Activated CD4-positive, alpha-beta T cell treated with anti-CD3 and anti-CD28 coated beads, Interleukin-2, amount 10 ng/mL, durations not matched to agents 7 days and 5 days (primary cell): ENCODE measurements around the gene PEX3. TPM values are rescaled to one million over a fixed set of nuclear protein-coding genes. Genes with fewer than 3 reads are reported as not detected.
A peak's percentile ranks its signal among the peaks of the same experiment; 100 is the strongest.
"Not testable (repeated sequence)": the region's sequence is repeated elsewhere in the genome, so short reads cannot be mapped to it uniquely, and the experiment has no call there.

Experiments used
- CTCF ChIA-PET: fragments of 350-600 bp; sonication (Branson Sonifier 250); formaldehyde crosslinking; loops from one replicate; lab custom pipeline; 2021; ENCODE audit warnings: antibody characterized with exemption; lab: Charles Lee
- POLR2A ChIA-PET: fragments of 350-600 bp; sonication (Branson Sonifier 250); formaldehyde crosslinking; loops from one replicate; lab custom pipeline; 2021; ENCODE audit warnings: antibody characterized with exemption; lab: Charles Lee
- DNase-seq: peaks from one replicate; pipeline ENCODE4 v3.0.0-alpha.2; 2020
- H3K27ac Mint-ChIP-seq: one replicate; pipeline ENCODE4 v1.8.0; 2021; ENCODE audit warnings: mild to moderate bottlenecking, moderate library complexity, mixed read lengths
- H3K27me3 Mint-ChIP-seq: one replicate; pipeline ENCODE4 v1.8.0; 2021; ENCODE audit warnings: mixed read lengths
- H3K36me3 Mint-ChIP-seq: one replicate; pipeline ENCODE4 v1.8.0; 2021; ENCODE audit warnings: low read depth, mixed read lengths
- H3K4me1 Mint-ChIP-seq: one replicate; pipeline ENCODE4 v1.8.0; 2021; ENCODE audit warnings: mixed read lengths
- H3K4me3 Mint-ChIP-seq: one replicate; pipeline ENCODE4 v1.8.0; 2021; ENCODE audit warnings: mild to moderate bottlenecking, moderate library complexity, mixed read lengths
- H3K9me3 Mint-ChIP-seq: one replicate; pipeline ENCODE4 v1.8.0; 2021; ENCODE audit warnings: mixed read lengths
- total RNA-seq, 2 experiments: library from RNA; stranded (reverse); gene quantifications; one replicate each; pipeline ENCODE4 v1.2.3, GENCODE V29; 2021

The PEX3 gene
- total RNA-seq, 2 experiments from 2014 or later = 16.9 to 20.5 TPM

- ChIA-PET CTCF (interaction anchor here (1.0 to 2.1 kb wide), 2 partner anchors 10 to 16 kb away, joined by 3 to 6 read pairs; no protein-coding TSS in a partner anchor), POLR2A (no interaction called here)
- Mint-ChIP-seq H3K9me3 (peaks cover 3% of the 10 kb centered on the region), H3K4me3 (no peak overlapping the region), H3K27ac (no peak overlapping the region), H3K36me3 (peaks cover 18% of the 10 kb centered on the region), H3K27me3 (no peaks in the 10 kb centered on the region), H3K4me1 (peaks cover 16% of the 10 kb centered on the region)
- DNase-seq = no peak
Observed at GRCh38 chr6:143496974-143497373, 46.4 kb downstream of the PEX3 start.

GRCh38 chr6:143498428-143498827 is 47.8 kb downstream of the PEX3 start:
- H3K4me3 Mint-ChIP-seq = no peak overlapping the region
- CTCF ChIA-PET = interaction anchor here (1.0 kb wide), 1 partner anchor 8 kb away, joined by 3 read pairs; no protein-coding TSS in a partner anchor
- no peaks in the 10 kb centered on the region for H3K27me3 Mint-ChIP-seq
- H3K4me1 Mint-ChIP-seq = peaks cover 16% of the 10 kb centered on the region
- POLR2A ChIA-PET = interaction anchor here (0.7 kb wide), 1 partner anchor 8 kb away, joined by 3 read pairs; no protein-coding TSS in a partner anchor
- peaks cover 3% of the 10 kb centered on the region for H3K9me3 Mint-ChIP-seq
- peak; percentile 40 for DNase-seq
- peak overlapping the region; percentile 56 for H3K27ac Mint-ChIP-seq
- peaks cover 18% of the 10 kb centered on the region for H3K36me3 Mint-ChIP-seq

GRCh38 chr6:143501851-143502250 is 51.2 kb downstream of the PEX3 start:
- Mint-ChIP-seq H3K9me3 (peaks cover 3% of the 10 kb centered on the region), H3K4me3 (no peak overlapping the region), H3K27ac (no peak overlapping the region), H3K36me3 (peaks cover 28% of the 10 kb centered on the region), H3K4me1 (peaks cover 16% of the 10 kb centered on the region), H3K27me3 (no peaks in the 10 kb centered on the region)
- ChIA-PET POLR2A (no interaction called here), CTCF (interaction anchor here (1.4 kb wide), 1 partner anchor 17 kb away, joined by 4 read pairs; no protein-coding TSS in a partner anchor)
- DNase-seq = no peak

- peaks cover 4% of the 10 kb centered on the region for H3K4me1 Mint-ChIP-seq
- H3K27ac Mint-ChIP-seq = no peak overlapping the region
- POLR2A ChIA-PET = no interaction called here
- H3K9me3 Mint-ChIP-seq = no peaks in the 10 kb centered on the region
- H3K4me3 Mint-ChIP-seq = no peak overlapping the region
- H3K36me3 Mint-ChIP-seq = peaks cover 18% of the 10 kb centered on the region
- no peak for DNase-seq
- no peaks in the 10 kb centered on the region for H3K27me3 Mint-ChIP-seq
- CTCF ChIA-PET = no interaction called here
Observed at GRCh38 chr6:143504369-143504768, 53.8 kb downstream of the PEX3 start.

GRCh38 chr6:143505111-143505510 is 54.5 kb downstream of the PEX3 start:
- DNase-seq = no peak
- H3K36me3 Mint-ChIP-seq = peaks cover 11% of the 10 kb centered on the region
- H3K9me3 Mint-ChIP-seq = no peaks in the 10 kb centered on the region
- ChIA-PET POLR2A (no interaction called here), CTCF (interaction anchor here (0.6 to 1.4 kb wide), 2 partner anchors 14 to 127 kb away, joined by 3 to 4 read pairs; no protein-coding TSS in a partner anchor)
- no peak overlapping the region for H3K27ac Mint-ChIP-seq
- no peak overlapping the region for H3K4me3 Mint-ChIP-seq
- H3K4me1 Mint-ChIP-seq = peaks cover 8% of the 10 kb centered on the region
- no peaks in the 10 kb centered on the region for H3K27me3 Mint-ChIP-seq

GRCh38 chr6:143505537-143505936 is 54.9 kb downstream of the PEX3 start:
- H3K27ac Mint-ChIP-seq = no peak overlapping the region
- no peaks in the 10 kb centered on the region for H3K9me3 Mint-ChIP-seq
- peaks cover 8% of the 10 kb centered on the region for H3K4me1 Mint-ChIP-seq
- H3K36me3 Mint-ChIP-seq = peaks cover 11% of the 10 kb centered on the region
- no peak for DNase-seq
- POLR2A ChIA-PET = no interaction called here
- CTCF ChIA-PET = interaction anchor here (0.6 to 1.4 kb wide), 3 partner anchors 11 to 32 kb away, joined by 3 to 5 read pairs (median 4); no protein-coding TSS in a partner anchor
- no peak overlapping the region for H3K4me3 Mint-ChIP-seq
- H3K27me3 Mint-ChIP-seq = no peaks in the 10 kb centered on the region

- H3K27me3 Mint-ChIP-seq = no peaks in the 10 kb centered on the region
- no peak overlapping the region for H3K4me3 Mint-ChIP-seq
- H3K9me3 Mint-ChIP-seq = no peaks in the 10 kb centered on the region
- CTCF ChIA-PET = interaction anchor here (1.2 to 1.4 kb wide), 2 partner anchors 12 to 15 kb away, joined by 3 to 4 read pairs; no protein-coding TSS in a partner anchor
- H3K36me3 Mint-ChIP-seq = peaks cover 15% of the 10 kb centered on the region
- no peak overlapping the region for H3K27ac Mint-ChIP-seq
- POLR2A ChIA-PET = no interaction called here
- no peak for DNase-seq
- peaks cover 15% of the 10 kb centered on the region for H3K4me1 Mint-ChIP-seq
Observed at GRCh38 chr6:143506199-143506598, 55.6 kb downstream of the PEX3 start.

GRCh38 chr6:143506620-143507019 is 56.0 kb downstream of the PEX3 start:
- Mint-ChIP-seq H3K9me3 (no peaks in the 10 kb centered on the region), H3K27ac (no peak overlapping the region), H3K4me3 (no peak overlapping the region), H3K4me1 (peaks cover 19% of the 10 kb centered on the region), H3K36me3 (peaks cover 15% of the 10 kb centered on the region), H3K27me3 (no peaks in the 10 kb centered on the region)
- ChIA-PET CTCF (interaction anchor here (1.2 to 1.4 kb wide), 2 partner anchors 12 to 16 kb away, joined by 3 to 4 read pairs; no protein-coding TSS in a partner anchor), POLR2A (no interaction called here)
- DNase-seq = no peak

GRCh38 chr6:143507358-143508145 is 56.9 kb downstream of the PEX3 start:
- no peak for DNase-seq

GRCh38 chr6:143510326-143510725 is 59.7 kb downstream of the PEX3 start:
- Mint-ChIP-seq H3K4me3 (peak overlapping the region; percentile 84), H3K27ac (peak overlapping the region; percentile 95), H3K4me1 (peaks cover 28% of the 10 kb centered on the region), H3K36me3 (peaks cover 19% of the 10 kb centered on the region)
- ChIA-PET CTCF (interaction anchor here (1.4 kb wide), 1 partner anchor 332 kb away, joined by 3 read pairs; the partner anchor contains the start of gene LTV1), POLR2A (interaction anchor here (1.1 kb wide), 1 partner anchor 26 kb away, joined by 4 read pairs; no protein-coding TSS in a partner anchor)
- H3K27me3 Mint-ChIP-seq, DNase-seq, H3K9me3 Mint-ChIP-seq: not testable (repeated sequence)

More at GRCh38 chr6:143507358-143508145, 56.9 kb downstream of the PEX3 start:
- H3K9me3 Mint-ChIP-seq = no peaks in the 10 kb centered on the region
- no peaks in the 10 kb centered on the region for H3K27me3 Mint-ChIP-seq
- ChIA-PET POLR2A (no interaction called here), CTCF (interaction anchor here (0.6 kb wide), 1 partner anchor 50 kb away, joined by 3 read pairs; no protein-coding TSS in a partner anchor)
- peaks cover 23% of the 10 kb centered on the region for H3K4me1 Mint-ChIP-seq
- H3K27ac Mint-ChIP-seq = no peak overlapping the region
- H3K4me3 Mint-ChIP-seq = no peak overlapping the region
- peaks cover 15% of the 10 kb centered on the region for H3K36me3 Mint-ChIP-seq

GRCh38 chr6:143510991-143511891 is 60.6 kb downstream of the PEX3 start, which contains the start of gene FUCA2:
FUCA2 (minus strand) TSS chr6:143511720; CDS start chr6:143511634, 86 bp downstream.
- H3K27me3 Mint-ChIP-seq = no peaks in the 10 kb centered on the region
- ChIA-PET CTCF (interaction anchor here (1.0 to 1.9 kb wide), 4 partner anchors 10 to 331 kb away, joined by 3 to 9 read pairs (median 3); partner anchors contain the start of gene LTV1), POLR2A (interaction anchor here (0.6 to 1.1 kb wide), 3 partner anchors 25 to 805 kb away, joined by 3 to 4 read pairs (median 4); no protein-coding TSS in a partner anchor)
- H3K9me3 Mint-ChIP-seq = no peaks in the 10 kb centered on the region
- DNase-seq = peak; percentile 69
- H3K4me1 Mint-ChIP-seq = peaks cover 30% of the 10 kb centered on the region
- peaks cover 12% of the 10 kb centered on the region for H3K36me3 Mint-ChIP-seq
- H3K4me3 Mint-ChIP-seq = peak within 1 kb of the TSS; percentile 84
- H3K27ac Mint-ChIP-seq = peak within 1 kb of the TSS; percentile 95

- H3K36me3 Mint-ChIP-seq = peaks cover 8% of the 10 kb centered on the region
- H3K4me1 Mint-ChIP-seq = peaks cover 40% of the 10 kb centered on the region
- CTCF ChIA-PET = interaction anchor here (0.7 to 1.9 kb wide), 11 partner anchors 8 to 385 kb away, joined by 3 to 9 read pairs (median 3); no protein-coding TSS in a partner anchor
- H3K27me3 Mint-ChIP-seq = peaks cover 2% of the 10 kb centered on the region
- H3K9me3 Mint-ChIP-seq = no peaks in the 10 kb centered on the region
- peak; percentile 45 for DNase-seq
- peak overlapping the region; percentile 16 for H3K4me3 Mint-ChIP-seq
- H3K27ac Mint-ChIP-seq = peak overlapping the region; percentile 63
- POLR2A ChIA-PET = no interaction called here
Observed at GRCh38 chr6:143513410-143513809, 62.8 kb downstream of the PEX3 start.
